ENCODE measurements around the gene TMEM245.

The TMEM245 gene

GRCh38 chr9:109114670-109115069 lies 5.1 kb downstream of the TMEM245 start:
- H3K27ac ChIP-seq (ENCODE audit: low read depth, low read length) = no peak overlapping the region
- H3K27me3 ChIP-seq (ENCODE audit: control insufficient read depth, low read length) = no peaks in the 10 kb centered on the region
- no peaks in the 10 kb centered on the region for H3K9me3 ChIP-seq (ENCODE audit: control insufficient read depth, insufficient read depth, low read length)
- TF ChIP-seq EZH2phosphoT487 (IDR thresholded peaks at IDR 0.05; ENCODE audit: borderline replicate concordance, low read length) = no peak
- TF ChIP-seq CTCF (IDR thresholded peaks at IDR 0.05; ENCODE audit: low read depth, low read length, poor library complexity, severe bottlenecking) = no peak
- H4K20me1 ChIP-seq (ENCODE audit: control insufficient read depth, insufficient read depth, low read depth, low read length) = peaks cover 47% of the 10 kb centered on the region
- H3K4me3 ChIP-seq (ENCODE audit: low read length) = no peak overlapping the region
- peaks cover 8% of the 10 kb centered on the region for H3F3A ChIP-seq (ENCODE audit: control insufficient read depth, insufficient read depth)
- peaks cover 100% of the 10 kb centered on the region for H3K79me2 ChIP-seq (ENCODE audit: control insufficient read depth, low read length)
- H3K4me2 ChIP-seq (ENCODE audit: low read length) = peak overlapping the region; percentile 15; the same call in 1 of the 2 replicates
- H3K4me1 ChIP-seq (ENCODE audit: control insufficient read depth, low read length) = peaks cover 81% of the 10 kb centered on the region
- H3K36me3 ChIP-seq (ENCODE audit: control insufficient read depth, low read length) = peaks cover 35% of the 10 kb centered on the region
- no peaks in the 10 kb centered on the region for H3K9me2 ChIP-seq (replicated peaks; ENCODE audit: control insufficient read depth, low read length)

- TF ChIP-seq CTCF (IDR thresholded peaks at IDR 0.05; ENCODE audit: low read depth, low read length, poor library complexity, severe bottlenecking) = no peak
- TF ChIP-seq EZH2phosphoT487 (IDR thresholded peaks at IDR 0.05; ENCODE audit: borderline replicate concordance, low read length) = no peak
- no peaks in the 10 kb centered on the region for H3K27me3 ChIP-seq (ENCODE audit: control insufficient read depth, low read length)
- H3K27ac ChIP-seq (ENCODE audit: low read depth, low read length) = no peak overlapping the region
- H3K36me3 ChIP-seq (ENCODE audit: control insufficient read depth, low read length) = peaks cover 34% of the 10 kb centered on the region
- peaks cover 100% of the 10 kb centered on the region for H3K79me2 ChIP-seq (ENCODE audit: control insufficient read depth, low read length)
- no peak overlapping the region for H3K4me3 ChIP-seq (ENCODE audit: low read length)
- H3K9me3 ChIP-seq (ENCODE audit: control insufficient read depth, insufficient read depth, low read length) = no peaks in the 10 kb centered on the region
- peaks cover 46% of the 10 kb centered on the region for H4K20me1 ChIP-seq (ENCODE audit: control insufficient read depth, insufficient read depth, low read depth, low read length)
- peaks cover 8% of the 10 kb centered on the region for H3F3A ChIP-seq (ENCODE audit: control insufficient read depth, insufficient read depth)
- H3K4me1 ChIP-seq (ENCODE audit: control insufficient read depth, low read length) = peaks cover 87% of the 10 kb centered on the region
- H3K9me2 ChIP-seq (replicated peaks; ENCODE audit: control insufficient read depth, low read length) = no peaks in the 10 kb centered on the region
- H3K4me2 ChIP-seq (ENCODE audit: low read length) = peak overlapping the region; percentile 15; the same call in 1 of the 2 replicates
Measured at GRCh38 chr9:109113892-109114609, 5.7 kb downstream of the TMEM245 start.

- Histone ChIP-seq H3K9me3 (ENCODE audit: control insufficient read depth, insufficient read depth, low read length) (no peaks in the 10 kb centered on the region), H3K9me2 (replicated peaks; ENCODE audit: control insufficient read depth, low read length) (no peaks in the 10 kb centered on the region), H3K27me3 (ENCODE audit: control insufficient read depth, low read length) (no peaks in the 10 kb centered on the region), H3K79me2 (ENCODE audit: control insufficient read depth, low read length) (peaks cover 100% of the 10 kb centered on the region), H3K36me3 (ENCODE audit: control insufficient read depth, low read length) (peaks cover 29% of the 10 kb centered on the region), H3K4me1 (ENCODE audit: control insufficient read depth, low read length) (peaks cover 91% of the 10 kb centered on the region), H3F3A (ENCODE audit: control insufficient read depth, insufficient read depth) (peaks cover 8% of the 10 kb centered on the region), H3K4me2 (ENCODE audit: low read length) (no peak overlapping the region), H3K27ac (ENCODE audit: low read depth, low read length) (no peak overlapping the region), H4K20me1 (ENCODE audit: control insufficient read depth, insufficient read depth, low read depth, low read length) (peaks cover 43% of the 10 kb centered on the region), H3K4me3 (ENCODE audit: low read length) (no peak overlapping the region)
- no peak for TF ChIP-seq CTCF (IDR thresholded peaks at IDR 0.05; ENCODE audit: low read depth, low read length, poor library complexity, severe bottlenecking)
- TF ChIP-seq EZH2phosphoT487 (IDR thresholded peaks at IDR 0.05; ENCODE audit: borderline replicate concordance, low read length) = no peak
Measured at GRCh38 chr9:109113254-109113653, 6.5 kb downstream of the TMEM245 start.

Data from DOHH2 (cell line).